G401.6 (cell line): ENCODE measurements around the gene LARP7.
"Not testable (repeated sequence)": the region's sequence is repeated elsewhere in the genome, so short reads cannot be mapped to it uniquely, and the experiment has no call there.

Experiments used
- FAIRE-seq: peaks from 2 replicates; lab custom pipeline; 2012; peaks lifted over from hg19 to GRCh38; lab: Jason Lieb, UNC

Gene LARP7

DNA sequence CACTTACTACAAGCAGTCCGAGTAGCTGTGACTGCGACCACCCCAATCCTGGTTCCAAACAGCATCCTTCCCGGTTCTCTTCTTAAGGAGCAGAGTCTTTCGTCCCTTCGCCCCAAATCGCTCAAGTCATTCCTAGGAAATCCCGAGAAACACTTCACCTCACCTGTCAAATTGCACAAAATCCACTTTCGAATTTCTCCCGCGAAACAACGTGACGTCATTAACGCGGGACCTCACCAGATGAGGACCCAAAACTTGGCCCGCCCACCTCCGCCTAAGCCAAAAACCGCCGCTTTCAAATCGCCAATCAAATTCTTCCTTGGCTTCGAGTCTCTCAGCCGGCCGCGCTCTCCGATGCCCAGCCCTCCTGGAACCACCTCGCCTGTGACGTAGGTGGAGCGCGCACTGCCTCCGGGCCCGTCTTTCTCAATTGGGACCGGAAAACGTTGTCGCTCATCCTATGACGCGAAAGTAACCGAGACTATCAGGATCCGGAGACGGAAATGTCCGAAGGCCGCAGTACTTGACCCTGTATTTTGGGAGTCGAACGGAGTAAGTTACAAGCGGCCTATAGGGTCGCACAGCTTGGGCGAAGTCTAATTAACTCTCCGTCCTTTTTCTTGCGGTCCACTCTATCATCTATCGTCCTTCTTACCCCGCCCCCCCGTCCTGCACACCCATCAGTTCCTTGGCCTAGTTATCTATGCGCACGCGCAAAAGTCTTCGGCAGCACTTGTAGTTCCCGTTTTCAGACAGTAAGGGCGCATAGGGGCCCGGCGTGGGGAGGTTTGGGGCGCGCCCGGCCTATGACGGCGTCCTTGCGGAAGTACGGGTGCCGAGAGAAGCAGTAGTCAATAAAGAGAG, at the start of gene LARP7, which contains the start of gene ZGRF1:
Gene LARP7 (plus strand): TSS at position 456 of the 864 bp plus-strand sequence. CDS start 7,527 bp downstream, outside the sequence.
Gene ZGRF1 (minus strand): TSS at position 222 of the 864 bp plus-strand sequence. CDS start 3,733 bp downstream, outside the sequence.
- peak; percentile 99 for FAIRE-seq

DNA sequence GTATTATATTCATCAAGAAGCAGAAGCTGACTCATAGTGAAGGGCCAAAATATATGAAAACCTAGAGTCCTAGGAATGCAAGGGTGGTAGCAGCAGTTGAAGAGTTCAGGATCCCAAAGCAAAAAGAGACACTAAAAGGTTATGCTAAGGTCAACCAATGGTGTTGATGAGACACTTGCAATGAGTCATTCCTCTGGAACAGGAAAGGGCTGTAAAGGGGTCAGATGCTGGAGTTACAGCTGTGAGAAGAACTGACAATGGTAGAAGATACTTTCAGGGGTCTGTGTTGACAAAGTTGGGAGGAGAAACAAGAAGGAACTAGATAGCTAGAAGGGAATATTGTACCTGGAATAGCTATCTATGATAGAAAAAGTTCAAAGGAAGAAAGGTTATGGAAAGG, 47.7 kb upstream of the LARP7 start:
- FAIRE-seq, result no peak

DNA sequence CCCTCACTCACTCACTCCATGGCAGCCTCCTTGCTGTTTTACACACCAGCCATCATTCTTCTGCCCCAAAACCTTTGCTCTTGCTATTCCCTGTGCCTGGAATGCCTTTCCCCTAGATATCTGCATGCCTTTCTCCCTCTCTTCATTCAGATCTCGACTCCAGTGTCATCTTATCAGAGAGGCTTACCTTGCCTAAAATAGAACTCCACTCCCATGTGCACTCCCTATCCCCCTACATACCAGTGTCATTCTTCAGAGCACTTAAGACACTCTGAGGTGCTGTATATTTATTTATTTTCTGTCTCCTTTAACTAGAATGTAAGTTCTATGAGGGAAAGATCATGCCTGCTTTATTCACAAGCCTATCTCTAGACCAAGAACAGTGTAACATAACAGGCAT, 45.4 kb upstream of the LARP7 start:
- FAIRE-seq, result no peak

DNA sequence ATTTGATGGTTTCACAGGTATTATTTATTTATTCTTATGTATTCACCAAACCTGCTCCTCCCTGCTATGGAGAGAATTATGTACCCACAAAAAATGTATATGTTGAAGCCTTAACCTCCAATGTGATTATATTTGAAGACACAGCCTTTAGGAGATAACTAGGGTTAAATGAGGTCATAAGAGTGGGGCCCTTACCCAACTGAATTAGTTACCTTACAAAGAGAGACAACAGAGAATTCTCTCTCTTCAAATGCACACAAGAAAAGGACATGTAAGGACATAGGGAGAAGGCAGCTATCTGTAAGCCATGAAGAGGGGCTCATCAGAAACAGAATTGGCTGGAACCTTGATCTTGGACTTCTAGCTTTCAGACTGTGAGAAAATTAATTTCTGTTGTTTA, 44.2 kb upstream of the LARP7 start:
- FAIRE-seq, result no peak

DNA sequence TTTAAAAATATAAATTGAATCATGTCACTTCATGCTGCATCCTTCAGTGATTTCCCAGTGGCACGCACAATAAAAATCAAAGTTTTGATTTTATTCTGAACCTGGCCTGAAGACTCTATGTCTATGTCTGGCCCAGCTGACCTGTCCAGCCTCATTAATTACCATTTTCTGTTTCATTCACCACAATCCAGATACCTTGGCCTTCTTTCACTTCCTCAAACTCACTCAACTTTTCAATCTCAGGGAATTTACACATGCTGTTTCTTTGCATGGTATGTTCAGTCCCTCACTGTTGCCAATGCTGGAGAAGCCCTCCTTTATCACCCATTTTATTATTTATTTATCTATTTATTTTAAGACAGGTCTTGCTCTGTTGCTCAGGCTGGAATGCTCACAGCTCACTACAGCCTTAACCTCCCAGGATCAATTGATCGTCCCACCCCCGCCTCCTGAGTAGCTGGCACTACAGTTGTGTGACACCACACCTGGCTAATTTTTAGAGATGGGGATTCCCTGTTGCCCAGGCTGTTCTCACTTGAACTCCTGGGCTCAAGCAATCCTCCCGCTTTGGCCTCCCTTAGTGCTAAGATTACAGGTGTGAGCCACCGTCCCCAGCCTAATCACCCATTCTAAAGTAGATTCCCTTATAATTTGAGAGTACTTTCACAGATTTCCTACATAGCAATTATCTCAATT, 43.4 kb upstream of the LARP7 start:
- no peak for FAIRE-seq

DNA sequence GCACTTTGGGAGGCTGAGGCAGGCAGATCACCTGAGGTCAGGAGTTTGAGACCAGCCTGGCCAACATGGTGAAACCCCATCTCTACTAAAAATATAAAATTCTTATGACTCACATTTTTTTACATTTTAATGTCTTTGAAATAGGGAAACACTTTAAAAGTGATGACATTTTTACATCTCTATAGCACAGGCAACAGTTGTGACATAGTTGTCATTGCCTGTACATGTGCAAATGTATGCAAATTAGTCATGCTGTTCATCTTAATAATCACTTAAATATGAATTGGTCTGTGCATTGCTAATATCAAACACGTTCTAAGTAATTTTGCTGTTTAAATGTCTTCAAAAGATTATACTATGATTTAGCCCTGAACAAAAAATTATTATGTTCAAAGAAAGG, 42.0 kb upstream of the LARP7 start:
- no peak for FAIRE-seq

DNA sequence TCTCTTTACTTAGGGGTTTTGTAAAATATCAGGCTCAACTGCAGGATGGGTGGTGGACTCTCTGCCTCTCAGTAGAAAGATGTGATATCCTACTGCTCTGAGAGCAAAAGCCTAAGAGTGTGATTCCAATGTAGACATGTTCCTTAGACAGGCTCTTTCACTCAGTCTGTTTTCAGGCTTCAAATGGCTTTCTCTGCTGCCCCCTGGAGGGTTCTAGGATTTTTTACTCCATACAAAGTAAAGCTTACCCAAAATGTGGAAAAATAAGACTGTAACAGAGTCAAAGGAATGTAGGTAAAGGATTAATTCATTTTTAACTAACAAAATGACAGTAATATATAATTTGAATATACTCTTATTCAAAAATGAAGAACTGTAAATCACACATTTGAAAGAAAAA, 32.4 kb upstream of the LARP7 start:
- peak; percentile 96 for FAIRE-seq

DNA sequence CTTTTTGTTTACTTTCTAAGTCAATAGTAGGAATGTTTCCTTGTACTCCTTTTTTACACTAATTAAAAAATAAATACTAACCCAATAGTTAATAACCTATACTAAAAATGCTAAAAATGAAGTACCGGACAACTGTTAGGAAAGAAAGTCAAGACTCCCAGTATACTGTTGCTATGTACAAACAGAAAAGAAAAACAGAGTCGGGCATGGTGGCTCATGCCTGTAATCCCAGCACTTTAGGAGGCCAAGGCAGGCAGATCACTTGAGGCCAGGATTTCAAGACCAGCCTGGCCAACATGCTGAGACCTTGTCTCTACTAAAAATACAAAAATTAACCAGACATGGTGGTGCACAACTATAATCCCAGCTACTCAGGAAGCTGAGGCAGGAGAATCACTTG, 24.1 kb upstream of the LARP7 start:
- FAIRE-seq, result not testable (repeated sequence)

DNA sequence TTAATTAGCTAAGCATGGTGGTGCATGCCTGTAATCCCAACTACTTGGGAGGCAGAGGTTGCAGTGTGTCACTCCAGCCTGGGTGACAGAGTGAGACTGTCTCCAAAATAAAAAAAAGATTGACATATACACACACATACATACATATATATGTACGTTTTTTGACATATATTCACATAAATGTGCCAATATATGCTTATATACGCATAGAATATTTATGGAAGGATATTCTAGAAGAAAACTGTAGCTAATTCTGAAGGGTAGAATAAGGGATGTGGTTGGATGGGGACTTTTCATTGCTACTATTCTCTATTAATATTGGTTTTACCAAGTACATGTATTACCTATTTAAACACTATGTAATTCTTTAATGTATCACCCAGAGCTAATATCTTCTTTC, 20.0 kb upstream of the LARP7 start:
- no peak for FAIRE-seq

DNA sequence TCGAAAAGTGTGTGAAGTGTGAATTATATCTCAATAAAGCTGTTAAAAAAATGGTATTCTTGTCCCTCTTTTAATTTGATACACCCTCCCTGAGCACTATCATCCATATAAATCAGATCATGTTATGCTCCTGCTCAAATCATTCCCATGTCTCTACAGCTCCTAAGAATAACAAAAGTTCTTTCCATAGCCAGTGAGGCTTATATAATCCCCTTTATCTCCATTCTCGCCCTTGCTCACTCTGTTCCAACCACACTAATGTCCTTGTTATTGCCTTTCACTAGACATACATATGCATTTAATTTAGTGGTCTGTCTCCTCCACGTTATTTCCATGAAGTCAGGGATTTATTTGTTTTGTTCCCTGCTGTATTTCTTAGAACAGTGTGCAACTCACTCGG, 10.7 kb upstream of the LARP7 start:
- FAIRE-seq, result no peak

DNA sequence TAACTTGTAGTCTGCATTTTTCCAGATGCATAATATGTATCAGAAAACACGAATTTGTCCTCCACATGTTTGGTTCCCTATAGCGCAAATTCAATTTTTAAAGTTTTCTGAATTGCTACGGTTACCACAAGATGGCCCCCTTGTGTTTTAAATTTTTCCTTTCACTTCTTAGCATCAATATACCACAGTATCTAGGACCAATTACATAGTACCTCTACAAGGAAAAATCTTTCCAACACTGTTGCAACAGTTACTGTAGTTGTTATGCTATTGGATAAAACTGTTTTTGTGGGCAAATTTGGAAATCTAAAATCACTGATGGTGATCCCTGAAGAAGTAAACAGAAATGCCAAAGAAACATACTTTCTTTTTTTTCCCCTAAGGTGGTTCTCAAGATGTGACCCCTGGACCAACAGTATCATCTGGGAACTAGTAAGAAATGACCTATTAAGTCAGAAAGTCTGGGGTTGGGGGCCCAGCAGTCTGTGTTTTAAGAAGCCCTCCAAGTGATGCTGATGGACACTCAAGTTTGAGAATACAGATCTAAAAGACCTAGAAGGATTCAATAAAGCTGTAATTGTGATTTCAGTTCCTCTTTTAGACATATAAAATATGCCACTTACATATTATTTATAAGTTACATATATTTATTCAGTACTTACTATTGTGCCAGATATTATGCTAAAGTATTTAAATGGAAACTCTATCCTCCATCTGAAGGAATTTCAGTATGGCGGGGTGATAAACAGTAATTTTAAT, 3.3 kb upstream of the LARP7 start:
- FAIRE-seq, result peak; percentile 95

DNA sequence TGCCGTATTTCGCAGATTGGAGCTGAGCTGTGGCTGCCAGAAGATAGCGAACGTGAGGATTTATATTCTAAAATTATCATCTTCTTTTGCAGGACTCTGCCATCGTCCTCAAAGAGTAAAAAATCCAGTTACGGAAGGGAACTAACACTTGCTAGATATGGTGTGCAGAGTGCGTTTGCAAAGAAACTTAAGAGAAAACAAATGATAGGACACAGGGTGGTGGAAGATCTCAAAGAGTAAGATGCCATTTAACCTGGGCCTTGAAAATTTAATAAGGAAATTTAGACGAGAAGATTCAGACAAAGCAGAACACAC, 566 bp downstream of the LARP7 start:
- no peak for FAIRE-seq

DNA sequence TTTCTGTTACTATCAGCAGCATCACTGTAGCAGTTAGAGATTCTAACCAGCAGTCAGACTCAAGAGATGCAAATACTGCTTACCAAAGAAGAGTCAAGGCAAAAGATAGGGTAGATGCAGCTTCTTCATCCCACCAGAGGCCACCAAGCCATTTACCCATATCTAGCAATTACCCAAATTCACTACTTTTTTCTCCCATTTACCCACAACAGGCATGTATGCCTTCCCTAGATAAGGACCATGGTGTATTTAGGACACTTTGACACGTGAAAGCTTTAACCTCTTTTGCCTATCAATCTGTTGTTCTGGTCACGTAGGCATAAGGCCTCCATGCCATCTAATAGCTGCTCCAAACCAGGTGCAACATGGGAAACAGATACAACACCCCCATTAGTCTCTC, 5.6 kb downstream of the LARP7 start:
- no peak for FAIRE-seq

DNA sequence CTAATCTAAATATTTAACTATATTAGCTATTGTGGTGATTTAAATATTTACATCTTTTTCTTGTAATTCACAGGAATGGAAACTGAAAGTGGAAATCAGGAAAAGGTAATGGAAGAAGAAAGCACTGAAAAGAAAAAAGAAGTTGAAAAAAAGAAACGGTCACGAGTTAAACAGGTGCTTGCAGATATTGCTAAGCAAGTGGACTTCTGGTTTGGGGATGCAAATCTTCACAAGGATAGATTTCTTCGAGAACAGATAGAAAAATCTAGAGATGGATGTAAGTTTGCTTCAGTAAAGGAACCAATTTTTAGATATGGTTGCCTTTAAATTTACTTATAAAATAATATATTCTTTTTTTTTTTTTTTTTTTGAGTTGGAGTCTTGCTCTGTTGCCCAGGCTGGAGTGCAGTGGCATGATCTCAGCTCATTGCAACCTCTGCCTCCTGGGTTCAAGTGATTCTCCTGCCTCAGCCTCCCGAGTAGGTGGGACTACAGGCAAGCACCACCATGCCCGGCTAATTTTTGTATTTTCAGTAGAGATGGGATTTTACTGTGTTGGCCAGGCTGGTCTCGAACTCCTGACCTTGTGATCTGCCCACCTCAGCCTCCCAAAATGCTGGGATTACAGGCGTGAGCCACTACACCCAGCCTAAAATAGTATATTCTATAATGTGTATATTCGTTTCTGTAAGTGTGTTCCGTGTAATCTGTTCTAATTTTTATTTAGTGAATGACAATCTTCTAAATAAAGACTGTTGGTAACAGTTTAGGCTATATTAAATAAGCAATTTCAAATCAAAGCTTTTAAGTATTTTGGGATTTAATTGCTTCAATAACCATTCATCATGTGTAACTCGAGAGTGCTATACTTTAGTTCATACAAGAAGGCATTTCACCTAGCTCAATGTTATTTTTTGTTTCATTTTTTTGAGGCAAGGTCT, 7.9 kb downstream of the LARP7 start:
- not testable (repeated sequence) for FAIRE-seq

DNA sequence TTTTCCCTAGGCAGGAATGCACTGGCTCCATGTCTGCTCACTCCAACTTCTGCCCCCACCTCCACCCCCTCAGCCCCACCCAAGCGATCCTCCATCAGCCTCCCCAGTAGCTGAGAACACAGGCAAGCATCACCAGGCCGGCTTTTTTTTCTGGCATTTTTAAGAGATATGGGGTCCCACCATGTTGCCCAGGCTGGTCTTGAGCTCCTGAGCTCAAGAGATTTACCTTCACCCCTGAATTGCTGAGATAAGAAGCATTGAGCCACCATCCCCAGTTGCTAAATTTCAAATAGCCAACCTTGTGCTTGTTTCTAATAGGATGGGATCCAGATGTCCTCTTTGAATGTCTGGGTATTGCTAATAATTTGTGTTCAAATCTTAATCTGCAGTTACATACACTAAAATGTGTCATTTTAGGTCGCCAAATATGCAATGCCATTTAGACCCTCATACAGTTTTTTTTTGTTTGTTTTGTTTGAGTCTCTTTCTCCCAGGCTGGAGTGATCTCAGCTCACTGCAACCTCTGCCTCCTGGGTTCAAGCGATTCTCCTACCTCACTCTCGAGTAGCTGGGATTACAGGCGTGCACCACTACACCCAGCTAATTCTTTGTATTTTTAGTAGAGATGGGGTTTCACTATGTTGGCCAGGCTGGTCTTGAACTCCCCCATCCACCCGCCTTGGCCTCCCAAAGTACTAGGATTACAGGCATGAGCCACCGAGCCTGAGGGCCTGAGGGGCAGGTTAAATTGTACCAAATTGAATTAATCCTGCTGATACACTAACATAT, 8.8 kb downstream of the LARP7 start:
- no peak for FAIRE-seq

DNA sequence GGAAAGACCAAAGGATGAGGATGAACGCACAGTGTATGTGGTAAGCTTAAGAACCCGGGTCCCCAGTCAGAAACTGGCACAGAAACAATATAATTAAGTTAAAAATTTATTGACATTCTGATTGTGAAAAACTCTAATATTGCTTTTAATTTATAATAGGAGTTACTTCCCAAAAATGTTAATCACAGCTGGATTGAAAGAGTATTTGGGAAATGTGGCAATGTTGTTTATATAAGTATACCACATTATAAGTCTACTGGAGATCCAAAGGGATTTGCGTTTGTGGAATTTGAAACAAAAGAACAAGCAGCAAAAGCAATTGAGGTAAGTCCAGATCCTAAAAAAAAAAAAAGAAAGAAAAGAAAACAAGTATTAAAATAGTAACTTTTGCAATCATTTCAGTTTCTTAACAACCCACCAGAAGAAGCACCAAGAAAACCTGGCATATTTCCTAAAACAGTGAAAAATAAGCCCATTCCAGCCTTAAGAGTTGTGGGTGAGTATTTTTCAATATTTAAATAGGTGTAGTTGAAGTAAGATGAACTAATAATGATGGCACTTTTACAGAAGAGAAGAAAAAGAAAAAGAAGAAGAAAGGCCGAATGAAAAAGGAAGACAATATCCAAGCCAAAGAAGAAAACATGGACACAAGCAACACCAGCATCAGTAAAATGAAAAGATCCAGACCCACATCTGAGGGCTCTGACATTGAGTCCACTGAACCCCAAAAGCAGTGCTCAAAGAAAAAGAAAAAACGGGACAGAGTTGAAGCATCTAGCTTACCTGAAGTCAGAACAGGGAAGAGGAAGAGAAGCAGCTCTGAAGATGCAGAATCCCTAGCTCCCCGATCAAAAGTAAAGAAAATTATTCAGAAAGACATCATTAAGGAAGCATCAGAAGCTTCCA, 9.9 kb downstream of the LARP7 start:
- no peak for FAIRE-seq

DNA sequence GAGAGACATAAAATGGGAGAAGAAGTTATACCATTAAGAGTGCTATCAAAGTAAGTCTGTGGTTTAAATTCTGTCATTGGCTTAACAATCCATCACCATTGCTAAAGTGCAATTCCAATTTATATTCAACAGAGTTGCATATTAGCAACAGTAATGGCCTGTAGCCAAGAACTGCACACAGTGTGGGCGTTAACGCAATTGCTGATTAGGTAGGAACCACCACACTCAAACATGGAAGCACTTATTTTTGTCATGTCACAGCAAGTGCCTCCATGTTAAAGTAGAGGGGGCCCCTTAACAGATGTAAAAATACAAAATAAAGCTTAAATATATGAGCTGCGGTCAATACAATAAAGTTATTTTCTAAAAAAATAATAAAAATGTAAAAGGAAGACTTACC, 10.8 kb downstream of the LARP7 start:
- FAIRE-seq, result no peak

DNA sequence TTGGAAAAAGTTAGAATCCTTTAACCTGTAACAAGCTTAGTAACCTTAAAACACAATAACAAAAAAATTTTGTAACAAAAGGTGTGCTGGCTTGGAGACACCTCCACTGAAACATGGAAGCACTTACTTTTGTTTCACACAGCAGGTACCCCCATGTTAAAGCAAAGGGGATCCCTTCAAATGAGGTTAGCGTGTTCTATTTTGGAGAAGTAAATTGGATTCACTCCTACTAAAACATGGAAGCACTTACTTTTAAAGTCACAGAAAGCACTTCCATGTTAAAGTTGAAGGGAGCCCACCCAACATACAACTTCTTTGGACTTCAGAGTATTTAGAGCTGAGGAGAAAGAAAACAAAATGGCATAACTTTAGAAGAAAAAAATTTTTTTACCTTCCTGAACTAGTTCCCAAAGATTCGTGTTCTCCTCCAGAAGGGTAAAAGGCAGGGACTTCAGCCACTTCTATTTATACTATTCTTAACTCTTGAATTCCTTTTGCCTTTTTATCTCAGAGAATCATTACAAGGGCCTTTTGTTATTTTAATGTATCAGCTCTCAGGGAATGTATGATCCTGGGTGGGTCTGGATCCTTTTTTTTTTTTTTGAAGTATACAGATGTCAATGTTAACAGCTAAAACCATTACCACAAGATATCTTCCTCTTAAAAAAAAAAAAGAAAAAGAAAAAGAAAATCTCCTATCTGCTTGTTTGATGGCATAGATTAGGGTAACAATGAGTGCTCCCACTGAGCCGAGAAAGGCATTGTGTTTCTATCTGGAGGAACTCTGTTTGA, 11.5 kb downstream of the LARP7 start:
- FAIRE-seq, result no peak

DNA sequence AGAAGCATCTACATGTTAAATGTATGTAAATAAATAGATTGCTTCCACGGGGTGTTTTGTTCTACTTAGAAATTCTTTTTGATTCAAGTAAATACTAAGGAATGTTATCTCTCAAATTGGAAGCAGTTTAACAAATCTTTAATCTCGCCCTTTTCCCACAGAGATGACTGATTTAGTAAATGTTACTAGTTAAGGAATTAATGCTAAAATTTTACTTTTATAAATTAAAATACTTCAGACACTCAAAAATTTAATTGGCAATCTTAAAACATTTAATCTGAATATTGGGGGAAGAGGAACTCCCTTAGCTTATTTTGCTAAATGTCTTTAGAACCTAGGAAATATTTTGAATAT, 12.1 kb downstream of the LARP7 start:
- peak; percentile 15 for FAIRE-seq
